Measurements from ENCODE around the gene YIPF5.

- TF ChIP-seq TAF1 (IDR thresholded peaks at IDR 0.05; ENCODE audit: low read depth, low read length) (no peak), POLR2A (IDR thresholded peaks at IDR 0.05; ENCODE audit: low read depth, low read length) (no peak)
Observed at GRCh38 chr5:144144956-144145751, 25.3 kb downstream of the YIPF5 start.

Measured in GM12891 (cell line).